Stimulated activated memory B cell treated with anti-CD40 and anti-IgM and Interleukin-4, amounts not matched to agents 10 μg/mL and 1 μg/mL and 100 μg/mL, for 72 hours (primary cell): ENCODE data around the gene CNP.
"Not testable (repeated sequence)": the region's sequence is repeated elsewhere in the genome, so short reads cannot be mapped to it uniquely, and the experiment has no call there.

Source experiments
- ATAC-seq: fragments of 150-1000 bp; cut with Tn5 transposase; 2 replicates; pipeline ENCODE4 v1.10.0; 2021
- H3K27ac Mint-ChIP-seq: one replicate; pipeline ENCODE4 v1.8.0; 2022; ENCODE audit warnings: mild to moderate bottlenecking, mixed read lengths
- H3K27me3 Mint-ChIP-seq: one replicate; pipeline ENCODE4 v1.8.0; 2022; ENCODE audit warnings: mixed read lengths
- H3K36me3 Mint-ChIP-seq: one replicate; pipeline ENCODE4 v1.8.0; 2022; ENCODE audit warnings: mixed read lengths
- H3K4me1 Mint-ChIP-seq: one replicate; pipeline ENCODE4 v1.8.0; 2022; ENCODE audit warnings: mixed read lengths
- H3K4me3 Mint-ChIP-seq: one replicate; pipeline ENCODE4 v1.8.0; 2022; ENCODE audit warnings: mild to moderate bottlenecking, moderate library complexity, mixed read lengths
- H3K9me3 Mint-ChIP-seq: one replicate; pipeline ENCODE4 v1.8.0; 2022; ENCODE audit warnings: mixed read lengths

CNP gene

DNA sequence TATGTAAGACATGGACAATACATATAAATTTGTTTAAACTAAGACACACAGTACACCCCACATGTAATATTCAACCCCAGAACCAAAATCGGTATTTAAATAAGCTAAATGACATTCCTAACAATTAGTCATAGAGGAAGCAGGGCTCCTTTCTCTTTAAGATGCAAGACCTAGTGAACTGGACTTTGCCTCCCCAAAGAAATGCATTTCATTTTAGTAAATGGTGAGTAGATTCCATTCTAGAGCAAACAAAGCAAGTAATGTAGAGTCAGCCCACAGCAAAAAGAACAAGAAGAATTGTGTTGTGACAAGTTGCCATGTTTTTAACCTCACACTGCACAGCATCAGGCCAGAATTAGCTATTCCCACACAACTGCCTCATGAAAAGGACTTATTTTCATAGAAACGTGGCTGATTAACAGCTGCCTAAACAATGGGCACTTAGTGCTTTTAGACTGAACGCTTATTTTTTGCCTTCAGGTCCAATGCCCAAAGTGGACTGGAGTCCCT, 36.3 kb downstream of the CNP start:
- no peaks in the 10 kb centered on the region for H3K9me3 Mint-ChIP-seq

DNA sequence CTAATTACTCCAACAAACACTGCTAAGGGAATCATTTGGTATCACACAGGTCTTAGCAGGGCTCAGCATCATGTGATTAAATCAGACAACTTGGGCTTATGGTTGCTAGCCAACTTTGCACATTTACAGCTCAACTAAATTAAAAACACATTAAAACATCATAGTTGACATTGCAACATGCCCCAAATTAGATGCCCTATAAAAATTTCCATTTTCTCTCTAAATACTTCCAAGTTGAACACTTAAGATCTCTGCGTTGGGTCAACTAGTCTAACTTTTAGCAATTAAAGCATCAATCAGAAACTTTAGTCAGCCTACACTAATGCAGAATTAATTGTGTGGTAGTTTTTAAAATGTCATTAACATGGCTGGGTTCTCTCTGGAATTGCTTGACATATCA, 38.6 kb downstream of the CNP start:
- no peak for ATAC-seq
- no peaks in the 10 kb centered on the region for H3K27me3 Mint-ChIP-seq
- H3K4me1 Mint-ChIP-seq: peaks cover 27% of the 10 kb centered on the region
- H3K36me3 Mint-ChIP-seq: peaks cover 35% of the 10 kb centered on the region
- H3K9me3 Mint-ChIP-seq: no peaks in the 10 kb centered on the region
- no peak overlapping the region for H3K27ac Mint-ChIP-seq
- H3K4me3 Mint-ChIP-seq: no peak overlapping the region

More for the DNA sequence above, 36.3 kb downstream of the CNP start:
- Mint-ChIP-seq H3K36me3 (peaks cover 40% of the 10 kb centered on the region), H3K27ac (no peak overlapping the region), H3K4me3 (no peak overlapping the region), H3K27me3 (no peaks in the 10 kb centered on the region), H3K4me1 (peaks cover 13% of the 10 kb centered on the region)
- no peak for ATAC-seq

DNA sequence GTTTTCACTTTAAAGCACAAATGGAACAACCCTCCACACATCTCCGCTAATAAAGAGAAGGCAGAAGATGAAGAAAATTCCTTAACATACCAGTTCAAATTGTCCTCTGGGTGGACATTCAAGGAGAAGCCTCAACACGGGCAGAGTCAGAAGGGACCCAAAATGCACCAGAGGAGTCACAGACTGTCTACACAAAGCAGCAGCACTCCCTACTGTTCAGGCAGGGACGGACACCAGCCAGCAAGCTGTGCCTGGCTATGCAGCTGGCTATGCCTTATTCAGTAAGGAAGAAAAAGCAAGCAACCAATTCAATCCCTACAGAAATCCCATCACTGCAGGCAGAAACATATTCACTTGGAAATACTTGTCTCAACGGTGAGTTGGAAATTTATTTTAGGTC, 42.6 kb downstream of the CNP start:
- no peak overlapping the region for H3K4me3 Mint-ChIP-seq
- peaks cover 63% of the 10 kb centered on the region for H3K4me1 Mint-ChIP-seq
- no peak for ATAC-seq
- H3K27ac Mint-ChIP-seq: no peak overlapping the region
- H3K27me3 Mint-ChIP-seq: no peaks in the 10 kb centered on the region
- H3K36me3 Mint-ChIP-seq: peaks cover 14% of the 10 kb centered on the region
- no peaks in the 10 kb centered on the region for H3K9me3 Mint-ChIP-seq

DNA sequence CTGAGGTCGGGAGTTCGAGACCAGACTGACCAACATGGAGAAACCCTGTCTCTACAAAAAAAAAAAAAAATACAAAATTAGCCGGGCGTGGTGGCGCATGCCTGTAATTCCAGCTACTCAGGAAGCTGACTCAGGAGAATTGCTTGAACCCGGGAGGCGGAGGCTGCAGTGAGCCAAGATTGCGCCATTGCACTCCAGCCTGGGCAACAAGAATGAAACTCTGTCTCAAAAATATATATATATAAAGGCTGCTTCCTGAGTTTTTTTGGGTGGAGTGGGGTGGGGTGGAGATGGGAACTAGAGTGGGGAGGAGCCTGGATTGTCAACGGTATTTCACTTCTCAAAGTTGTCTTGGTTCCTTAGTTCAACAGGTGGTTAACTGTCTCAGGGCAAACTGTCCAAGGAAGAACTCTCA, 43.7 kb downstream of the CNP start:
- not testable (repeated sequence) for H3K27me3 Mint-ChIP-seq, H3K27ac Mint-ChIP-seq, H3K9me3 Mint-ChIP-seq, H3K4me3 Mint-ChIP-seq, ATAC-seq
- peaks cover 64% of the 10 kb centered on the region for H3K4me1 Mint-ChIP-seq
- H3K36me3 Mint-ChIP-seq: peaks cover 14% of the 10 kb centered on the region

DNA sequence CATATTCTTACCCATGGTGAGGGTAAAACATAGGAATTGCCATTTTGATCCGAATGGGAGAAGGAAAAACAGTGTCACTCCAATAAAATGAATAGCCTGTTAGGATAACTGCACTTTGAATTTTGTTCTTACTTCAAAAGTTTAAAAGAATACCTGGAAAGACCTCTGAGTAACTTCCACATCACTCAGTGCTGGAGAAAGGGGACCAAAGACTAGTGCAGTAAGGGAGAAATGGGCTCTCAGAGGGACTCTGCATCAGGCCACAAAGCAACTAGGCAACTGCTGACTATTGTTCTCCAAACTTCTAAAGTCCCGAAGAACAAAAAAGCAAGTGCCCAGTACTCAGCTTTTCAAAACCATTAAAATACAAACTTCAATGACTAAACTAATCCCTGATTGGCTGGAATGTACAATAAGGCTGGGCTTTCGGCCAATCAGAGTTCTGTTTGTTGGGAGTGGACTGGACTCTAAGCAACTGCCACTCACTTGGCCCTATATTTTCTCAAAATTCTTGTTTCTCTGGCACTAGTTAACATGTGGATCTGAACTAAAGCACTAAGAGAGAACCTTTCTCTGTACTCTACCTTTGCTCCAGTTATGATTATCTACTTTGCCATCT, 44.4 kb downstream of the CNP start:
- ATAC-seq: no peak
- H3K4me1 Mint-ChIP-seq: peaks cover 69% of the 10 kb centered on the region
- H3K27me3 Mint-ChIP-seq: no peaks in the 10 kb centered on the region
- no peak overlapping the region for H3K4me3 Mint-ChIP-seq
- peaks cover 14% of the 10 kb centered on the region for H3K36me3 Mint-ChIP-seq
- no peak overlapping the region for H3K27ac Mint-ChIP-seq
- H3K9me3 Mint-ChIP-seq: no peaks in the 10 kb centered on the region

DNA sequence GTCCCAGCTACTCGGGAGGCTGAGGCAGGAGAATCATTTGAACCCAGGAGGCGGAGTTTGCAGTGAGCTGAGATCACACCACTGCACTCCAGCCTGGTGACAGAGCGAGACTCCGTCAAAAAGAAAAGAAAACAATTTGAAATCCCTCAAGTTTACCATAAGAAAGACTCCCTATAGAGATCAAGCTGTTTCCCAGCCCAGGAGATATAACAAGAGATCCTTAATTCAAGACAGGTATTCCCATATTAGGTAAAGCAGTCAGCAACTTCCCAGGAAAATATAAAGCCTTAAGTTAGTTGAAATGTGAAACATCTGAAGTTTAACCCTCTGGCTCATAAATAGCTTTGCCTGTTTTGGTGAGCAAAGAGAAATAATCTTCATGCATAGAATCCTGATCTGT, 45.8 kb downstream of the CNP start:
- ATAC-seq, H3K27me3 Mint-ChIP-seq, H3K9me3 Mint-ChIP-seq: not testable (repeated sequence)

DNA sequence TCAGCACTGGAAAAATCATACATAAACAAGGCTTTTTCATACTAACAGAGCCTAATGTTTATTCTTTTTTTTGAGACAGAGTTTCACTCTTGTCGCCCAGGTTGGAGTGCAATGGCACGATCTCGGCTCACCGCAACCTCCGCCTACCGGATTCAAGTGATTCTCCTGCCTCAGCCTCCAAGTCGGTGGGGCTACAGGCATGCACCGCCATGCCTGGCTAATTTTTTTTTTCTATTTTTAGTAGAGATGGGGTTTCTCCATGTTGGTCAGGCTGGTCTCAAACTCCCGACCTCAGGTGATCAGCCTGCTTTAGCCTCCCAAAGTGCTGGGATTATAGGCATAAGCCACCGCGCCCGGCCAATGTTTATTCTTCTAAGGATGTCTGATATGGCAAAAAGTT, 47.1 kb downstream of the CNP start:
- not testable (repeated sequence) for H3K27ac Mint-ChIP-seq, H3K4me3 Mint-ChIP-seq, H3K36me3 Mint-ChIP-seq, H3K9me3 Mint-ChIP-seq, H3K27me3 Mint-ChIP-seq, ATAC-seq
- H3K4me1 Mint-ChIP-seq: peaks cover 82% of the 10 kb centered on the region

More for the DNA sequence above, 45.8 kb downstream of the CNP start:
- H3K36me3 Mint-ChIP-seq, H3K27ac Mint-ChIP-seq, H3K4me3 Mint-ChIP-seq: not testable (repeated sequence)
- H3K4me1 Mint-ChIP-seq: peaks cover 70% of the 10 kb centered on the region

DNA sequence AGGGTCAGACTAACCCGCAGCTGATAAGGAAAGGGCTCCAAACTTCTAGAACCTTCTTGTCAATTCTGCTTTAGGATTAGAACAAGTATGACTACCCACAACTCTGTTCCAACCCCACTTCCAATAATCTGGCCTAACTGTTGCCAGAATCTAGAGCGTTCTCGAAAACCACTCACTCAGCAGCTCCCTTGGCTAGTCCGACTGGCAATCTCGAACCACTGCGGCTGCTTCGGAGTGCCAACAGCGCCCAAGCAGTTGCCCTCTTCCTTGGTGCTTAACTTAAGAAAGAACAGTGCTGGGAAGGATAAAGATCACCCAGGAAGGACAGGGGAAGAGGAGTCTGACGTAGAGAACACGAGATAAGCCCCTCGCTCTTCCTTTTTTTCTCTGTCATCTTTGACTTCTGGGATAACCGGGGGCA, 49.8 kb downstream of the CNP start:
- no peaks in the 10 kb centered on the region for H3K27me3 Mint-ChIP-seq
- H3K27ac Mint-ChIP-seq: peak overlapping the region; percentile 98
- H3K36me3 Mint-ChIP-seq: peaks cover 4% of the 10 kb centered on the region
- no peaks in the 10 kb centered on the region for H3K9me3 Mint-ChIP-seq
- H3K4me3 Mint-ChIP-seq: peak overlapping the region; percentile 98
- H3K4me1 Mint-ChIP-seq: peaks cover 80% of the 10 kb centered on the region
- ATAC-seq: no peak

DNA sequence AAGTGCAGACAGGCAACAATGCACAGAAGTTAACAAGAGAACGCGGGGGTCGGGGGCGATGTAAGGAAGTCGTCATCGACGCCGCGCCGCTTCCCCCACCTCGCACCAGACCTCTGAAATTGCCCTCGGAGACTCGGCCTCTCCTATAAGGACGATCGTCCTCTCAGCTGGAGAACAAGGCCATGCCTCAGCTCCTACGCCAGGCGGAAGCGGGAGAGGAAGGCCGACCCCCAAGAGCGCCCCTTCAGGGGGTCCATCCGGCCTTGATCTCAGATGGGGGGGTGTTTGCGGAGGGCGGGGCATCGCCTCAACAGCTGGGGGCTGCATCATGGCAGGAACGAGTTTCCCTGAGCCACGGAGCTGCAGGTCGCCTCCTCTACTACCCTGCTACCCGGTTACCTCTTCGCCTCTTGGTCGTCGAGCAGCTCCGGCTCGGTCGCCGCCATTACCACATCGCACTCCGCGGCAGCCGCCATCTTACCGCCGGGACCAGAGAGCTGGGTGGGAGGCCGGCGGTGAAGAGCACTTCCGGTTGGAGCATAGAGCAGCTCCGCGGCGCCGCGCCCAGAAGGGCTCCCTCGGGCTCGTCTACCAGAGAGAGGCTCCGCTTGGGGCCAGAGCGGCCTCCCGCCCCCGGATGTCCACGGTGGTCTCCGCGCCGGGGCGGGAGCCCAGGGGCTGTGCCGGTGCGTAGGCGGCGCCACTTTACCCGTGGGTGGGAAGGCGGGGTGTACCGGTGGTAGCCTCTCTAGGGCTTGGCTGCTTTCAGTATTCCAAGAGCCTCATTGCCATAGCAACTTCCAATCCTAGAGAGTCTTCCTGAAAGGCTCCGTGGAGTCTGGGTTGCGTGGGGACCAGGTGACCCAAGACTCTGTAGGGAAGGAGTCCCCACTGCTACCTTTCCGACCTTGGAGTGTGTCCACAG, 50.6 kb downstream of the CNP start, which contains the start of gene DNAJC7:
DNAJC7 (minus strand) TSS at position 499 of the 925 bp plus-strand sequence; CDS start at position 476, 23 bp downstream.
- Mint-ChIP-seq H3K4me3 (peak within 1 kb of the TSS; percentile 98), H3K27me3 (no peaks in the 10 kb centered on the region), H3K36me3 (peaks cover 10% of the 10 kb centered on the region), H3K9me3 (no peaks in the 10 kb centered on the region), H3K4me1 (peaks cover 80% of the 10 kb centered on the region), H3K27ac (peak within 1 kb of the TSS; percentile 98)
- peak; percentile 97 for ATAC-seq

DNA sequence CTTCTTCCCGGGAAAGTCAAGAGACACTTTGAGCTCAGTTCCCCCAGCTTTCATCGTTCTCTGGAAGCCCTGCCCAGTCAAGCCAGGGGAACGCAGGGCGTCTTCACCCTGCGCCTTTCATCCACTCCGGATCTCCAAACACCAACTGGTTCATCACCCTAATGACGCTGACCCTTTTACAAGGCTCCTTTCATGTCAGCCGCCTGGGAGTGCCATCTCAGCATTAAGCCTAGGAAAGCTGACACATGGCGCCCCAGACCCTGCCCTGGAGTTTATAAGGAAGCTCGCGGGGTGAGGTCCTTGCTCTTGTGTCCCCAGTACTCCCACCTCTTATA, 51.2 kb downstream of the CNP start:
- Mint-ChIP-seq H3K36me3 (peaks cover 14% of the 10 kb centered on the region), H3K27ac (peak overlapping the region; percentile 98)

DNA sequence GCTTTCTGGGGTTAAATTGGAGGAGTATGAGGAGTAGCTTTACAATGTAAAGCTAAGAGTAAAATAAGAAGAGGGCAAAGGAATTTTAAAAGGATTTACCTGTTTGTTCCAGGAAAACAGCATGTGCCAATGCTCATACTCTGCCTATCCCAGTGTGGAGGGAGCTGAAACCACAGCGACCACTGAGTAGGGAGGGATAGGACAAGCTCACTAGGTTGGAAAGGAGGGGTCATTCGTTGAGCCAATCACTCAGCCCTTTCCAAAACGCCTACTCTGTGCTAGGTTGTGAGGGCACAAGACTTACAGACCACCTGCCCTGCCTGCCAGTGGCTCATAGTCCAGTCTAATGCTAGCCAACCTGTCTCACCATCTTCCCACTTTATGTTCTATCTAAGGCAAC, 51.7 kb downstream of the CNP start:
- H3K4me1 Mint-ChIP-seq: peaks cover 72% of the 10 kb centered on the region
- H3K4me3 Mint-ChIP-seq: peak overlapping the region; percentile 98

More for the DNA sequence above, 51.2 kb downstream of the CNP start:
- H3K4me1 Mint-ChIP-seq: peaks cover 77% of the 10 kb centered on the region
- ATAC-seq: peak; percentile 26
- H3K27me3 Mint-ChIP-seq: no peaks in the 10 kb centered on the region
- H3K9me3 Mint-ChIP-seq: no peaks in the 10 kb centered on the region
- peak overlapping the region; percentile 98 for H3K4me3 Mint-ChIP-seq

DNA sequence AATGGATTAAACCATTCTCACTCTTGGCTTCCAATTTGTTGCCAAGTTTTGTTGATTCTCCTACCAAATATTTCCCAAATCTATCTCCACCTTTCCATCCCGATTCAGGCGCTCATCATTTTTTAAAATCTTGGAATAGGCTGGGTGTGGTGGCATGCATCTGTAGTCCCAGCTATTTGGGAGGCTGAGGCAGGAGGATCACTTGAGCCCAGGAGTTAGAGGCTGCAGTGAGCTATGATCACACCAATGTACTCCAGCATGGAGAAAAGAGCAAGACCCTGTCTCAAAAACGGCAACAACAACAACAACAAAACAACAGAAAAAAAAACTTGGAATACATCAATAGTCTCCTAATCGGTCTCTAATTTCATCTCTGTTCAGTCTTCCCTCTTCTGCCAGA, 52.4 kb downstream of the CNP start:
- peaks cover 68% of the 10 kb centered on the region for H3K4me1 Mint-ChIP-seq
- H3K36me3 Mint-ChIP-seq: peaks cover 19% of the 10 kb centered on the region
- no peak for ATAC-seq
- H3K9me3 Mint-ChIP-seq: no peaks in the 10 kb centered on the region
- H3K4me3 Mint-ChIP-seq: peak overlapping the region; percentile 41
- H3K27me3 Mint-ChIP-seq: no peaks in the 10 kb centered on the region
- H3K27ac Mint-ChIP-seq: peak overlapping the region; percentile 66

More for the DNA sequence above, 51.7 kb downstream of the CNP start:
- Mint-ChIP-seq H3K9me3 (no peaks in the 10 kb centered on the region), H3K36me3 (peaks cover 14% of the 10 kb centered on the region), H3K27ac (peak overlapping the region; percentile 98), H3K27me3 (no peaks in the 10 kb centered on the region)
- ATAC-seq: no peak

DNA sequence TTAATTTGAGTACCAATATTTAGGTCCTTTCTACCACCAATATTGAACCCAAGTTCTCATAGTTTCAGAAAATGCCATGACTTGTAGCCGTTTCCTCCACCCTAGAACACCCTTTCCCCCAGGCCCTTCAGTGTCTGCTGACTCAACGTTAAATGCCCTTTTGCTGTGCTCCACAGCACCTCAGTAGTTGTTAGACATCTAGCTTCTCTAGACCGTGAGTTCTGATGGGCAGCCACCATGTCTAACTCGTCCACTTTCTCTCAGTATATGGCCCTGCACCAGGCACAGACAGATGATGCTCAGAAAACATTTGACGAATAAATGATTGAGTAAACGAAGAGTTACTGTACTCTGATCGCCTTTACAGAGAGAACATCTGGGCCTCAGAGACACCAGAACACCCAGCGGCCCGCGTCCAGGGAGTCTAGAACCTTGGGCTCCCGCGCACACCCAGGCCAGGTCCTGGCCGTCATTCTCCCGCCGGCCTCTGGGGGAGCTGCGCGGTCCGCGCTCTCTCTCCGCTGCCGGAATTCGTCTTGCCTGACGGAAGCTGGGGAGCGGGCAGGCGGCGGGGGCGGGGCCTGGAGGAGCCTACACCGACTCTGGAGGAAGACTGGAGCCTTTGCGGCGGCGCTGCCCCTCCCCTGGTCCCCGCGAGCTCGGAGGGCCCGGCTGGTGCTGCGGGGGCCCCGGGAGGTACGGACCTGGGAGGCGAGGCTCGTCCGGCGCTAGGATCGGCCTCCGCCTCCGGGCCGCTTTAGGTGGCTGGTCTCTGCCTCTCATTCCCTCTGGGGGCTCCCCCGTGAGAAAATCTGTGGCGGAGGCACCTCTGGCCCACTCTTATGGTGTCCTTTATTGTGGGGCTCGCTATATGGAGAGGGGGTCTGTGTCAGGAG, 53.2 kb downstream of the CNP start, which contains the start of gene NKIRAS2:
NKIRAS2 (plus strand) TSS at position 582 of the 896 bp plus-strand sequence. CDS start 1,488 bp downstream, outside the sequence.
- Mint-ChIP-seq H3K27me3 (no peaks in the 10 kb centered on the region), H3K4me1 (peaks cover 75% of the 10 kb centered on the region), H3K9me3 (no peaks in the 10 kb centered on the region), H3K36me3 (peaks cover 26% of the 10 kb centered on the region), H3K4me3 (peak within 1 kb of the TSS; percentile 89), H3K27ac (peak within 1 kb of the TSS; percentile 66)
- ATAC-seq: peak; percentile 87

DNA sequence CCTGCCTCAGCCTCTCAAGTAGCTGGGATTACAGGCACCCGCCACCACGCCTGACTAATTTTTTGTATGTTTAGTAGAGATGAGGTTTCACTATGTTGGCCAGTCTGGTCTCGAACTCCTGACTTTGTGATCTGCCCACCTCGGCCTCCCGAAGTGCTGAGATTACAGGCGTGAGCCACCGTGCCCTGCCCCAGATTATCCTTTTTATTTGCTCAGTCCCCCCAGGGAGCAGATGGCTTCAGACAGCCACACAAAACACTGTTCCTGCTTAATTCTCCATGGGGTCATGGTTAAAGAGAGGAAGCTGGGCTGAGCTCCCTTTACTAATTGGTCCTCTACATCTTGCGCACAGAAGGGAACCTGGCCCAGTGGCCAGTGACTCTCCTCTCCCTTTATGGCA, 54.2 kb downstream of the CNP start:
- peak overlapping the region; percentile 66 for H3K27ac Mint-ChIP-seq
- not testable (repeated sequence) for ATAC-seq, H3K9me3 Mint-ChIP-seq, H3K27me3 Mint-ChIP-seq
- peak overlapping the region; percentile 89 for H3K4me3 Mint-ChIP-seq
- H3K4me1 Mint-ChIP-seq: peaks cover 69% of the 10 kb centered on the region
- H3K36me3 Mint-ChIP-seq: peaks cover 30% of the 10 kb centered on the region
